HG02852 (cell line): ENCODE data around the gene WWOX.
"Not testable (repeated sequence)": the region's sequence is repeated elsewhere in the genome, so short reads cannot be mapped to it uniquely, and the experiment has no call there.

ENCODE experiments used
- ATAC-seq: cut with Tn5 transposase; IDR thresholded peaks from one replicate; pipeline ENCODE4 v1.9.1; 2021; ENCODE audit warnings: mild to moderate bottlenecking, moderate library complexity; ENCODE audit not compliant: unreplicated experiment

WWOX gene

DNA sequence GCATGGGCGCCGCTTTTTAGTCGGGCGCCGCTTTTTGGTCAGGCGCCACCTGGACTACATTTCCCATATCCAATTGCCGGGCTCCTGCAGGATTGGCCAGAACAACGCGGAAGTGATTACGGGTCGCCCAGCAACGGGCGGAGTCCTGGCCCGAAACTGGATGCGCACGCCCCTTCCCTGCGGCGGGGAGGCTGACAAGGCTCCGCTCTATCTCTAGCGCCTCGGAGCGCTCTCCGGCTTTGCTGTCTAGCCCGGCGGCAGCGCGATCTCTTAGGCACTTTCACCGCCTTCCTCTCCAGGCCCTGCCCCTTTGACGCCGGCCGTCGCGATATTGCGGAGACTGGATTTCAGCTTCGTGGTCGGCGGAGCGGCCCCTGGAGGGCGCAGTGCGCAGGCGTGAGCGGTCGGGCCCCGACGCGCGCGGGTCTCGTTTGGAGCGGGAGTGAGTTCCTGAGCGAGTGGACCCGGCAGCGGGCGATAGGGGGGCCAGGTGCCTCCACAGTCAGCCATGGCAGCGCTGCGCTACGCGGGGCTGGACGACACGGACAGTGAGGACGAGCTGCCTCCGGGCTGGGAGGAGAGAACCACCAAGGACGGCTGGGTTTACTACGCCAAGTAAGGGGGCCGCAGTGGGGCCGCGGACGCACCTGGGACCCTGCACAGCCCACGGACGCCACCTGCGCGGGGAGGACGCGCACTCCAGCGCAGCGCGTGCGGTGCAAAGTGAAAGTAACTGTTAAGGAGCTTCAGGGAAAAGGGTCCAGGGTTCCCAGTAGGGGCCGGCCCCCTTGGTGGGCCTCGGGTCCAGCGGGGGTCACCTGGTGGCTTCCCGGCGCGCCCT is at the start of gene WWOX:
WWOX (plus strand) TSS at position 384 of the 841 bp plus-strand sequence.
- ATAC-seq, result peak; percentile 95

DNA sequence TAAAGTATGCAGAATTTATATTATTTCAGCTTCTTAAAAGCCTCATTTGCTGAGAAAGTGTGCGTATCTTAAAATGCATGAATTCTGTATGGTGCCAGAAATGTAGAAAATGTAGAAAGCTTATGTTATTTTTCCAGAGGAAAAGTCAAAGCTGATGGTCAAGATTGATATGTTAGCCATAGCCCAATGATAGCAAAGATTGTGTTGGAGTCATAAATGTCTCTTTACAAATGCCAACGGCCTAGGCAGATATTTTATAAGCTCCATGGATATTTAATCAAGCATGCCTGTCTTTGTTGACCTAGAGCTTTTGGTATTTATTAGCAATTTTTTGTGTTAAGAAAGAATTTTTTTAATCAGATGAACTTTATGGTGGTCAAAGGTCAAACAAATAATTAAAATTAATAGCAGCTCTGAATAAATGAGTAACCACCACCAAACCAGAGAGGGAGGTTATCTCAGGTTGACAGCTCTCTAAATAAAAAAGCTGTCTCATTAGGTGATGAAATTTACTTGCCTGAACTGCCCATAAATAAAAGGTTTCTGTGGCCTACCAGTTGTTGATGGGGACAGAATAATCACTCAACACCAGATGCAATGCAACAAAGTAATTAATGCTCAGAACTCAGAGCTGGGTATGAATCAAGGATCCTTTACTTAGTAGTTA is 48.6 kb upstream of the WWOX start:
- ATAC-seq, result no peak

DNA sequence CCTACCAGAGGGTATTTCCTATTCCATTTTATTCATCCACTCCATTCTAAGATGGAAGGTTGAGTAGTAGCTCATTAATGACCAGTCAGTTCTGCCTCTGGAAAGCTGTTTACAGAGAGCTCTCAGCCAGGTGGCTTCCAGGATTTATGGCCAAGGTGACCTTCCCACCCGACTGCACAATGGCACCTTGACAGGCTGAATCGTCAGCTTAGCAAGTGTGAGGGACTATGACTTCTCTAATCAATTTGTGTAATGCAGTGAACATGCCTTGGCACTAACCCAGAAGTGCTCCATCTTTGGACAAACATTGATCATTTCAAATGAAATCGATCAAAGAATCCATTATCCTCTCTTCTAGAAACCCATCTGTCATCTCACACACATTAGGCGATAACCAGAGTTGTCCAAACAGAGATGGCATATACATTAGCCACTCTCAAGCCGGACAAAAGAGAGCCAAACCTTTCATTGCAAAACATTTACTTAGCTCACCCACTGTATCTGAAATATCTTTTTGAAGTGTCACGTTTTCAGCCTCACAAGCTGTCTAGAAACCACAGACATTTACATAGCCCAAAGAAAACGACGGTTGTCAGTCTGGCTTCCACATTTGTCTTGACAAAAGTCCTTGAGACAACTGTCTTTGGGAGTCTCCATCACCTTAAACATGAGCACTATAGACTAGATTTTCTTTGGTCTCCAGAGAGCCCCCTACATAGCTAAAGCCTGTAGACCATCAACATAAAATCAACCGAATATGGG is 41.5 kb upstream of the WWOX start:
- ATAC-seq, result no peak

DNA sequence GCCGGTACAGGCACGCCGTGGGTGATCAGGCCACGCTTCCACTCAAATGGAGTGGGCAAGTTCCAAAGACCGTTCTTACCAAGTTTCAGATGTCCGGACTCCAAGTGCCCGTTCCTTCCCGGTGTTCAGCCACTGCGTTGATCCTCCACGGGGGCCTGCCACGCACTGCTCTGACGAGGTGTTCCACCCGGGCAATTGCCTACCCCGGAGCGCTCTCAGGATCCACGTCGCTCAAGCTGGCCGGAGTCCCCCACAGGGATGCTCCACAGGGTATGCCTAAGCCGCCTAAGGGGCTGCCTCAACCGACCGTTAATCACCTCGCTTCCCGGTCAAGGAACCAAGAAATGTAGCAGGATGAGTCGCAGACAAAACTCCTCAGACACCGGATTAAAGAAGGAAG is 39.6 kb upstream of the WWOX start:
- not testable (repeated sequence) for ATAC-seq

DNA sequence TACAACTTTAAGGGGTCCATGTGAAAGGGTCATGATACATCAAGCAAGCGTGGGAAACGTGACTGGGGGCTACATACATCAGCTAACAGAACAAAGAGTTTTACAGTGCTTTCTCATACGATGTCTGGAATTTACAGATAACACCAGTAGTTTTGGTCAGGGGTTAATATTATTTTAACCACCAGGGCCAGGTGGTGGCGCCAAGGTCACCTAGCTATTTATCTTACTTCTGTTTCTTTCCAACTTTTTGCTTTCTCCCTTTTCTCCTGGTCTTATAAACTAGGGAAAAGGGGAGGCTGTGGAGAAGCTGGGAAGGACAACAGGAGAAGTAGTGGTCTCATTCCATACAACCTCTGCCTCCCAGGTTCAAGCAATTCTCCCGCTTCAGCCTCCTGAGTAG is 39.2 kb upstream of the WWOX start:
- ATAC-seq, result no peak

DNA sequence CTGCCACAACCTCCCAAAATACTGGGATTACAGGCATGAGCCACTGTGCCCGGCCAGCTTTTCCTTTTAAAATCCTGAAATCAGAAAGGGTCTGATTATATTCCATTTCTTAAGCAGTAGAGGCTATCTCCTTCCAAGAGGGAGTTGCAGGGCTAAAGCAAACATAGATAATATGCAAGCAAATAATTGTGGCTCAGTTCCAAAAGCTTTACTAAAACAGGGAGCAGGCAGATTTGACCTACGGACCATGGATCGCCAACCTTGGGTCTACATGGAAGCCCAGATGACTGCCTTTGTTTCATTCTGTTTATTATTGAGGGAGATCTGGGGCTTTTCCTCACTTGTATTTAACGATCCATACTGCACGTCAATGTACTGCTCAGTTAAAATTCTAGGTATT is 38.6 kb upstream of the WWOX start:
- no peak for ATAC-seq

DNA sequence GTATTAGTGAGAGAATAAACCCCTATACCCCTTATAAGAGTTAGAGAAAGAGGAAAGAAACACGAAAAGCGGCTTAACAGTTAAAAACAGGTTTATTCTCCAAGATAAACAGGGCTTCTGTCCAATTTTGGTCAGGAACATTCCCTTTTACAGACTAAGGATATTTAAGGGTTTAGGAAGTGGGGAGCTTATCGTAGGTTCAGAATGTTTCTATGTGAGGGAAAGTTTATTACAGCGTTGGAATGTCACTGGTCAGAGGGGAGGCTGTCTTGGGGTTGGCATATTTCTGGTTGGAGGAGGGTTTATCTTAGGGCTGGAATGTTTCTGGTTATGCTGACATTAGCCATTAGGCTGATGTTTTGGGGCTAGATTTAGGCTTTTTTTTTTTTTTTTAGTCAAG is 34.1 kb upstream of the WWOX start:
- no peak for ATAC-seq

DNA sequence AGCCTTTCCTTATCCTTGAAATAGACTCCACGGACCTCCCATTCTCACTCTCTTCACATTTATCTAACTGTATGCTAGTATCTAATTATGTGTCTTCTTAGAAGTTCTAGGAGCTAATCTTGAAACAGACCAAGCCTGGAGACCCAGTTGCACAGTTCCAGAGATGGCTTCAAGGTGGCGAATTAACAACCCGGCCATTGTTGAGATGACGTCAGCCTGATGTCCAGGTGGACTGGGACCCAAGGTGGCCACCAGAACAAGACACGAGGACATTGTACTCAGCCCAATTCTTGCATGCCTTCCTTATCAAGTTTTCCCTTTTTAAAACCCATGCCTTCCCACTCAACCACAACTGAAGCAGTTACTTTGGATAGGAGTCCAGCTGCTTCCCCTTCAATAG is 29.5 kb upstream of the WWOX start:
- ATAC-seq, result no peak

DNA sequence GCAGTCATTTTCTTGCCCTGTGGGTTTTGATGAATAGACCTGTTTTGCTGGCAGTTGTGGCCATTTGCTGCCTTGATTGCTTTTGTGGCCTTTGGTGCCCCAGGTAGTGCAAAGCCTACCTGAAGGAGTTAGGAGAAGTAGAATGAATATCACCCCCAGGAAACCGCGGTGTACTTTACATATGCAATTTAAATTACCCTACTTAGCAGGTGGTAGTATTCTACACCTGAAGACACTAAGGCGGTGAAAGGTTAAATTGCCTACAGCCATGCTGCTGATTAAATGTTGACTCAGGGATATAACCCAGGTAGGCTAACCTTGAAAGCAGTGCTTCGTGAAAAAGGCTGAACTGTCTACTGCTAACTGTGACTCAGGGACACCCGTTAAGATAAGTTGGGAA is 27.2 kb upstream of the WWOX start:
- ATAC-seq, result no peak

DNA sequence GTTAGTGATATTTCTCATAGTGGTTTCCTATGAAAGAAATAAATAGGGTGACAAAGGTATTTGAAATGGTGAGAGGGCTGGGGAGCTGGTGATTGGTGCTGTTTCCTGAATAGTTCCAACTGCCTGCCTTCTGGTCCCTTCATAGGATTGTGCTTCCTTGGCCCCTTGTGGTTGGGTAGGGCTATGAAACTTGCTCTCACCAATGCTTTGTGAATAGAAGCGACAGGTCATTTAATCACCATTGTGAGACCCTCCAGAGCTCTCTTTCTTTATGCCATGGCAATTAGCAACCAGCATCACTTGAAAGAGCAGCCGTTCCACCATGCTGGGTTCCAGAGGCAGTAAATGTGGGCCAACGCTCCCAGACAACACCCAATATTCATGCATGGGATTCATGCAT is 23.7 kb upstream of the WWOX start:
- no peak for ATAC-seq

DNA sequence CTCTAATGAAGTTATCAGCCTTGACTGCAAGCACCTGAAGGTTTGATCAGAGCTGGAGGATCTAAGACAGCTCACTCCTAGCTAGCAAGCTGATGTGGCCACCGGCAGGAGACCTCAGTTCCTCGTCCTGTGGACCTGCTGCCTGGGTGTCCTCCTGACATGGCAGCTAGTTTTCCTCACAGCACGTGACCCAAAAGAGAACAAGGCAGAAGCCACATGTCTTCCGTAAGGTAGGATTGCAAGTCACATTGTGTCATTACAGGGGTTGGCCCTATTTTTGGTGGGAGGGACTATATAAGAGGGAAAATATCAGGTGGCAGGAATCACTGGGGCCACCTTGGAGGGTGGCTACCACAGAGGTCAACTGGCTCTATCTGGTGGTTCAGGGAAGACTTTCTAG is 18.1 kb upstream of the WWOX start:
- ATAC-seq, result no peak

DNA sequence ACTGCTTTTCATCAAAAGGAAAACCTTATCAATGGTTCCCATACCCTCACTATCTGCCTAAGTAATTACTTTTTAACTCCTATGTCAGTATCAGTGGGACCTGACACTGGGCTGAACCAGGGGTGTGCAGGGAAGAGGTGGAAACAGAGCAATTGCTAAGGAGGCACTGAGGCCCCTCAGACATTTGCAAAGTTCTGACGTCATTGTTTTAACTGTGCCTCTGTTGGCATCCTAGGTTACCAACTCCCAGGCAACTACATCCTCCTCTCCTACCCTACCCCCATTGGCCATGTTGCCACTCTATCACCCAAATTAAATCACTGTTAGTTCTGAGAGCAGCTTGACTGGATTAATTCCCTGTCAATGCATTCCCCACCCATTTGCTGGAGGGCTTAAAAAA is 8.0 kb upstream of the WWOX start:
- ATAC-seq, result no peak

DNA sequence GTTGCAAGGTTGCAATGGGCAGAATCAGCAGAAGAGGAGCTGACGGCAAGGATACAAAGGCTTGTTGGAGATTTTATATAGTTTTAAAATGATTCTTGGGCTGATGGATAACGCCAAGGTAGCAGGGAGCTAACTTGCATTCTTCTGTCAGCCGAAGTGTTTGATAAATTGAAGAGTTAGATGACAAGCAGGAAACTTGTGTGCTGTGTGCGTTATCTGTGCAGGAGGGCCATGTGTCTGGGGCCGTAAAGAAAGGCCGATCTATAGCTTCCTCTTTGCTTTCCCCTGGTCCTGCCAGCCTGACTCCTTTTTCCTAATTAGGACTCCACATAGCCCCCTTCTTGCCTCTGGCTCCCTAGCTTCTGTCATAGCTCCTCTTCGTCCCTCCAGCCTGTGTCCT is 6.7 kb upstream of the WWOX start:
- no peak for ATAC-seq

DNA sequence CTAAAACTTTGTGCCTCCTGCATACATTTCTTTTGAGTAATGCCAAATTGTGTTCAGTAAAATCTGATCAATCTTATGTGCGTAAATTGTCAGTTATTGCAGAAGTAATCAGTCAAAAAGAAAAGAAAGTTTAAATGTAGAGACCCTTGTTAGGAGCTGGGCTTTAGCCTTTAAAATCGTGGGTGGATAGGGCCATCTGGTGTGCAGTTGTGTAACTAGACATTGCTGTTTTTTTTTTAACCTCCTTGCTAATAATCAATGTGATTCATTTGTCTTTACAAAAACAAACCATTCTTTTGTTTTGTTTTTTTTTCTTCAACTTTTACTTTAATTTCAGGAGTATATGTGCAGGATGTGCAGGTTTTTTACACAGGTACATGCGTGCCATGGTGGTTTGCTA is 5.3 kb upstream of the WWOX start:
- ATAC-seq, result no peak

DNA sequence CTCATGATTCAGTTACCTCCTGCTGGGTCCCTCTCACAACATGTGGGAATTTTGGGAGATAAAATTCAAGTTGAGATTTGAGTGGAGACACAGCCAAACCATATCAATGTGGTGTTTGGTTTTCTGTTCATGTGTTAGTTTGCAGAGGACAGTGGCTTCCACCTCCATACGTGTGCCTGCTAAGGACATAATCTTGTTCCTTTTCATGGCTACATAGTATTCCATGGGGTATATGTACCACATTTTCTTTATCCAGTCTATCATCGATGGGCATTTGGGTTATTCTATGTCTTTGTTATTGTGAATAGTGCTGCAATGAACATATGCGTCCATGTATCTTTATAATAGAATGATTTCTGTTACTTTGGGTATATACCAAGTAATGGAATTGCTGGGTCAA is 4.5 kb upstream of the WWOX start:
- no peak for ATAC-seq

DNA sequence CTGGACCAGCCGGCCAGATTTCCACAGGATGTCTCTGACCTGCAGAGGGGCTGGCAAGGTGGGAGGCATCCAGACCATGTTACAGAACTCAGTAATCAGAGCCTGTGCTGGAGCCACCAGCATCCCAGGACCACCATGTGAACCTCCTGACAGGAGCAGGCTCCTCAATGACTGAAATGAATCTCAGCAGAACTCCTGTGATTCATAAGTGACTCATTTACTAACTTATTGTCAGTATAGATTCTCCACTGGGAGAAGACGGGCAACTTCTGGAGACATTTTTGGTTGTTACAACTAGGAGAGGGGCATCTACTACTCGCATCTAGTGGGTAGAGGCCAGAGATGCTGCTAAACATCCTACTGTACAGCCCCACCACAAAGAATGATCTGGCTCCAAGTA is 3.1 kb upstream of the WWOX start:
- no peak for ATAC-seq

DNA sequence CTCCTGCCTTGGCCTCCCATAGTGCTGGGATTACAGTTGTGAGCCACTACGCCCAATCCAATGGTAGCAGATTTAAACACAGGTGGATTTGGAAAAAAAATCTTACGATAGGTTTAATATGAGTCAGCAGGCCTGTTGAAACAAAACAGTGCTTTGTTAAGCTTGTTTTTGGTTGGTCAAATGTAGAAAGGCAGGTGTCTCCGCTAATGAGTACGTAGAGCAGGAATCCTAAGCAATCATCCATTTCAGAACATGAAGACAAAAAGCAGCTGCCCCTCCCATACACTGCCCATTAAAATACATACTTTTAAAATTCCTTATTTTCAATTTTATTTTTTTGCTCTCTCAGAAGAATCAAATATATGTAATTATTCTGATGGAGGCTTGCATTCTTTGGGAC is 1.9 kb upstream of the WWOX start:
- no peak for ATAC-seq

DNA sequence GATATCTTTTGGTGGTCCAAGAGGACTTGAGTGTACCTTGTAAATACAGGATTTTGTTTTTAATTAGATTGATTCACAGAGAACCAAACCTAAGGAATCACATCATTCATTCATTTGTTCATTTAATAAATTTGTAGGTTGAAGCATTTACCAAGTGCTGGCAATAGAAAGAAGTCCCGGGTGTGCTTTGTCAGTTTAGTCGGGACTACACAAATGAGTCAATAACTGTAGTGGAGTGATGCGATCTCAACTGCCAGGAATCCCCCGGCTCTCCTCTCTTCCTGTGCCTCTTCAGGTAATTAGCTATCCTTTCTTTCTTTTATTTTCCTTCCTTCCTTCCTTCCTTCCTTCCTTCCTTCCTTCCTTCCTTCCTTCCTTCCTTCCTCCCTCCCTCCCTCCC is 1.4 kb upstream of the WWOX start:
- no peak for ATAC-seq

DNA sequence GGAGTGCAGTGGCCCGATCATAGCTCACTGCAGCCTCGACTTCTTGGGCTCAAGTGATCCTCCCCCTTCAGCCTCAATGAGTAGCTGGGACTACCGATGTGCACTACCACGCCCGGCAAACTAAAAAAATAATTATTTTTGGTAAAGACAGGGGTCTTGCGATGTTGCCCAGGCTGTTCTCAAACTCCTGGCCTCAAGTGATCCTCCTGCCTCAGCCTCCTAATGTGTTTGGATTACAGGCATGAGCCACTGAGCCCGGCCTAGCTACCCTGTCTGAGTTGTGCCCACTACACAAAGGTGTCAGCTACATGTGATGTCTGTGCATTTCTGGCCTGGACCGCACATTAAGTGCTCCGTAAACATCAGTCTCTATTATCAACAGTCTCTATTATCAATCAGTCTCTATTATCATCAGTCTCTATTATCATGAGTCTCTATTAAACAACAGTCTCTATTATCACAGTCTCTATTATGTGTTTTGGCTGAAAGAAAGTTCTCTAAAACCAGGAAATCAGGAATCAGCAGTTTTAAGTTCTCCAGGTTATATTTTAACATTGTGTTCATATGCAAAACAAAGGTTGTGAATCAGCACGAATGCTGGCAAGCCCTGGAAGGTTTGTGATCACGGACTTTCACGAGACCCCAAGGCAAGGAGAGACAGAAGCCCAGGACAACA is 721 bp upstream of the WWOX start:
- no peak for ATAC-seq

DNA sequence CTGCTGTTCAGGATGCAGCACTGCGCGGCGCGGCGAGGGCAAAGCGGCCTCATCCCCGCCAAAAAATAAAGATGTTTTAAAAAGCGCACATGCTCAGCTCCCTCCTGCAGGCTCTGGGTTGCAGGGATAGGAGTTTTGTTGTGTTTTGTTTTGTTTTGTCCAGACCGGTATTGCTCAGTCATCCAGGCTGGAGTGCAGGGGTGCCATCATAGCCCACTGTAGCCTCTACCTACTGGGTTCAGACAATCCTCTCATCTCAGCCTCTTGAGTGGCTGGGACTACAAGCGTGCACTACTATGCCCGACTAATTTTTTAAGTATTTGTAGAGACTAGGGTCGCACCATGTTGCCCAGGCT is 636 bp downstream of the WWOX start:
- ATAC-seq, result peak; percentile 33

DNA sequence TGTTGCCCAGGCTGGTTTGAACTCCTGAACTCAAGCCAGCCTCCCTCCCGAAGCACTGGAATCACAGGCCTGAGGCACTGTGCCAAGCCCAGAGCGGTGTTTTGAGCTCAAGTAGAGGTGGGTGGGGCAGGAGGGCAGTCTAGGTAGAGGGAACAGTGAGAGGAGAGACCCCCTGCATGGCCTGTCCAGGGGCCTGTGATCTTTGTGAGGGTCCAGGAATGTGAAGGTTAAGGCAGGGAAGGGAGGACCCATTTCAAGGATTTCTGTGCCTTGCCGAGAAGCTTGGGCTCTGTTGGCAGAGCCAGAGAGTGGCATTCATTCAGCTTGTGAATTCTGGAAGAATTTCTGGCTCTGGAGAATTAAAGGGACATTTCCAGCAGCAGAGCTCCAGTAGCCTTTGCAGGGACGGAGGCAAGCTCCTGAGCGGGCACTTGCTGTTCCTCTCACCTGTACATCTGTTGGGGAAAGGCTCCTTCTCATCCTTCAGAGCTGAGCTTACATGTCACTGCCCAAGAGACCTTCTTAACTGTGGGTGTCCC is 2.7 kb downstream of the WWOX start:
- ATAC-seq, result no peak
